ENCODE data around the gene KCTD11.
A peak's percentile ranks its signal among the peaks of the same experiment; 100 is the strongest.

Gene KCTD11

DNA sequence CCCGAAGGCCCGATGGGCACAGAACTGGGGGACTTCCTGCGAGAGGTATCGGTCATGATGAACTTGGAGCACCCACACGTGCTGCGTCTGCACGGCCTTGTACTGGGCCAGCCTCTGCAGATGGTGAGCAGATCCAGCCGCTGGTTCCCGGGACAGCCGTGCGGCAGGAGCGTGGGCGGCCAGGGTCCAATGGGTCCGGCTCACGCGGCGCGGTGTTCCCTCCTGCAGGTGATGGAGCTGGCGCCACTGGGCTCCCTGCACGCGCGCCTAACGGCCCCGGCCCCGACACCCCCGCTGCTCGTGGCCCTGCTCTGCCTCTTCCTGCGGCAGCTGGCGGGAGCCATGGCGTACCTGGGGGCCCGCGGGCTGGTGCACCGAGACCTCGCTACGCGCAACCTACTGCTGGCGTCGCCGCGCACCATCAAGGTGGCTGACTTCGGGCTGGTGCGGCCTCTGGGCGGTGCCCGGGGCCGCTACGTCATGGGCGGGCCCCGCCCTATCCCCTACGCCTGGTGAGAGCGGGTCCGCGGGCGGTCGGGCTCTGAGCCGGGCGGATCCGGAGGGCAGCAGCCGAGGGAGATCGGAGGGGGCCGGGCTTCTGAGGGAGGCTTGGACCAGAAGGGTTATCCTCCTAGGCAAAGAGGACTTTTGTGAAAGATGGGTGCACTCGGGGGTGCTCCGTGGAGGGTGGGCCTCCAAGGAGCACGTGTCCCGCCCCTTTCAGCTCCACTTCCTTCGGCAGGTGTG is 32.0 kb downstream of the KCTD11 start:
- H3K4me3 ChIP-seq (ENCODE audit: low read depth, low read length), result peak overlapping the region; percentile 51
- no peak for TF ChIP-seq CTCF (IDR thresholded peaks at IDR 0.05; ENCODE audit: low read depth, low read length)

- H3K4me3 ChIP-seq (ENCODE audit: low read depth, low read length), result peak overlapping the region; percentile 51
Observed at GRCh38 chr17:7384489-7385081, 32.6 kb downstream of the KCTD11 start.

GRCh38 chr17:7388856-7389255 is 36.9 kb downstream of the KCTD11 start:
- no peak for TF ChIP-seq CTCF (IDR thresholded peaks at IDR 0.05; ENCODE audit: low read depth, low read length)
- no peak overlapping the region for H3K4me3 ChIP-seq (ENCODE audit: low read depth, low read length)

More at GRCh38 chr17:7384489-7385081, 32.6 kb downstream of the KCTD11 start:
- TF ChIP-seq CTCF (IDR thresholded peaks at IDR 0.05; ENCODE audit: low read depth, low read length), result no peak

DNA sequence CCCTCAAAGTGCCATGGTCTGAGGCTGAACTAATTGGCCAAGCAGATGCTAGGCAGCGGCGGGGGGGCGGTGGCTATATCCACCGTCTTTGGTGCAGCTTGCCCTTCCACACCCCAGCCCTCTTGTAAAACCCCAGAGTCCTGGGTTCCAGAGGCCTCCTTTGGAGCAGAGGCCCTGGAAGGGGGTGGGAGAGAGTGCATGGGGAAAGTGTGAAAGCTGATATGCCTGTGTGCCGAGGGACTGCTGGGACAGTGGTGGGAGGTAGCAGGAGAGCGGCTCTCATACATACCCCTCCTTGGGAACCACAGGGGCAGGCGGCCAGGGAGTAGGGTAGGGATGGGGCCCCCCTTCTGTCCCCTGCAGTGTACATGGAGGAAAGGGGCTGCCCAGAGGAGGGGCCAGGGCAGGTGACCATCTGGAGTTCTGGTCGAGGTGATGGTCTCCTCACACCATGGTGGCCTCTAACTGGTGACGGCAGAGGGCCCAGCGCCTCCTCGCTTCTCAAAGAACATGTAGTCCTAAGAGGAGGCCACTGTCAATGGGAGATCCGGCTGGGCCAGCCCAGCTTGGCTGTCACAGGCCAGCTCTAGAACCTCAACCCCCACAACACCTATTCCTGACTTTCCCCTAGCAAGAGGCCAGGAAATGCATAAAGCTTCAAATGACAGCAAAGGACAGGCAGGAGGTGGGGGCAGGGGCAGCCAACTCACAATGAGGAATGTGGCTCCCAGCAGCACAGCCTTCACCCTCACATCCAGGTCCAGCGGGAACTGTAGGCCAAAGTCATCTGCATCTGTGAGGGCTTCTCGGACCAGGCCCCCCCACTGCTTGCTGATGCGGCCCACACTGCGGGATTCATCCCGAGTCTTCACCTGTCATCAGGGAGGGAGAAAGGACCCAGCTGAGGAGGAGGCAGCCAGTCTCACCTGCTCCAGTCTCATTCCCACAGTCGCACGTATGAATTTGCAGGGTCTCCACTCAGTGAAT is 38.3 kb downstream of the KCTD11 start:
- TF ChIP-seq CTCF (IDR thresholded peaks at IDR 0.05; ENCODE audit: low read depth, low read length), result no peak

DNA sequence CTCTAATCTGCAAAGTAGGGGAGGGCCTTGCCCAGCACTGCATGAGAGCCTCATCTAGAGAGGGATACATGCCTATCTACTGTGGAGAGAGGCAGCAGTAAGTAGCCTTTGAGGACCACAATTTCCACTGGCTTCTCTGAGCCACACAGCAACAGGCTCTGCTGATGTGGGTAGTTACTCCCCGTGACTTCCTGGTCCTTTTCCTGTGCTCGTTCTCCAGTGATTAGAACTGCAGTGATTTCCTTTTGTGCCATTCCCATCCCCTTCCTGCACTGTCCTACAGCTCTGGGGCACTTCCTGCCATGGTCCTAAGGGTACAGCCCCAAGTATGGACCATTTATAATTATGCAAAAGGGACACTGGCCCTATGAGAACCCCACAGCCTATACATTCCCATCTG is 39.3 kb downstream of the KCTD11 start:
- TF ChIP-seq CTCF (IDR thresholded peaks at IDR 0.05; ENCODE audit: low read depth, low read length), result no peak
- no peak overlapping the region for H3K4me3 ChIP-seq (ENCODE audit: low read depth, low read length)

More for the DNA sequence above, 38.3 kb downstream of the KCTD11 start:
- no peak overlapping the region for H3K4me3 ChIP-seq (ENCODE audit: low read depth, low read length)

- no peak for TF ChIP-seq CTCF (IDR thresholded peaks at IDR 0.05; ENCODE audit: low read depth, low read length)
Observed at GRCh38 chr17:7392696-7393612, 41.0 kb downstream of the KCTD11 start.

More at GRCh38 chr17:7392696-7393612, 41.0 kb downstream of the KCTD11 start:
- H3K4me3 ChIP-seq (ENCODE audit: low read depth, low read length), result peak overlapping the region; percentile 90
